Measurements from ENCODE around the gene PTS. TPM values are rescaled to one million over a fixed set of nuclear protein-coding genes. Genes with fewer than 3 reads are reported as not detected.
A peak's percentile ranks its signal among the peaks of the same experiment; 100 is the strongest.

Gene PTS
- total RNA-seq (2022) (28.8 and 29.3 TPM in 2 replicates), Bru-seq, nascent RNA (percentile 83 among the genes with signal in this experiment), BruChase-seq, experiment 1, labeled RNA remaining after a 6-hour chase (percentile 76 among the genes with signal in this experiment), BruChase-seq, experiment 2, labeled RNA remaining after a 2-hour chase (percentile 69 among the genes with signal in this experiment)
- long read RNA-seq, transcript PTS-201 (6 exons, 935 nt) = major isoform, 31 of 44 reads
- long read RNA-seq, partial matches to known transcripts = 0 of 44 reads
- long read RNA-seq, other reads (novel, unspliced or antisense) = 6 of 44 reads

GRCh38 chr11:112226062-112226830 is at the start of gene PTS:
PTS (plus strand) TSS chr11:112226428; CDS start chr11:112226444, 16 bp downstream.
- H3K36me3 Mint-ChIP-seq (ENCODE audit: insufficient read depth, unreplicated experiment) = peaks cover 36% of the 10 kb centered on the region
- intact Hi-C loops (cut with micrococcal nuclease; ENCODE audit: unreplicated experiment) = loop anchor here (5.0 kb wide), 1 partner anchor 41 kb away; no protein-coding TSS in a partner anchor
- DNase-seq = peak; percentile 75
- CTCF ChIA-PET = interaction anchor here (0.6 to 0.9 kb wide), 2 partner anchors 54 to 113 kb away, joined by 4 to 5 read pairs; no protein-coding TSS in a partner anchor
- peaks cover 8% of the 10 kb centered on the region for H3K4me1 Mint-ChIP-seq (ENCODE audit: low read depth, unreplicated experiment)
- TF ChIP-seq CTCF (IDR thresholded peaks at IDR 0.05; ENCODE audit: unreplicated experiment) = no peak
- BruUV-seq (replicated peaks) = TSS peak; percentile 87
- H3K27ac Mint-ChIP-seq (ENCODE audit: unreplicated experiment) = peak within 1 kb of the TSS; percentile 90
- no peaks in the 10 kb centered on the region for H3K9me3 Mint-ChIP-seq (ENCODE audit: low read depth, unreplicated experiment)
- peak within 1 kb of the TSS; percentile 81 for H3K4me3 Mint-ChIP-seq (ENCODE audit: low read depth, unreplicated experiment)
- no peaks in the 10 kb centered on the region for H3K27me3 Mint-ChIP-seq (ENCODE audit: unreplicated experiment)

GRCh38 chr11:112177589-112177988 is 48.6 kb upstream of the PTS start:
- Mint-ChIP-seq H3K27me3 (ENCODE audit: unreplicated experiment) (no peaks in the 10 kb centered on the region), H3K4me3 (ENCODE audit: low read depth, unreplicated experiment) (peak overlapping the region; percentile 28), H3K4me1 (ENCODE audit: low read depth, unreplicated experiment) (peaks cover 23% of the 10 kb centered on the region), H3K27ac (ENCODE audit: unreplicated experiment) (no peak overlapping the region), H3K9me3 (ENCODE audit: low read depth, unreplicated experiment) (no peaks in the 10 kb centered on the region), H3K36me3 (ENCODE audit: insufficient read depth, unreplicated experiment) (peaks cover 8% of the 10 kb centered on the region)
- CTCF ChIA-PET = no interaction called here
- intact Hi-C loops (cut with micrococcal nuclease; ENCODE audit: unreplicated experiment) = no loop called here
- no peak for DNase-seq
- TF ChIP-seq CTCF (IDR thresholded peaks at IDR 0.05; ENCODE audit: unreplicated experiment) = no peak
- no TSS peak for BruUV-seq (replicated peaks)

- peaks cover 8% of the 10 kb centered on the region for H3K36me3 Mint-ChIP-seq (ENCODE audit: insufficient read depth, unreplicated experiment)
- BruUV-seq (replicated peaks) = no TSS peak
- H3K4me3 Mint-ChIP-seq (ENCODE audit: low read depth, unreplicated experiment) = peak overlapping the region; percentile 42
- H3K4me1 Mint-ChIP-seq (ENCODE audit: low read depth, unreplicated experiment) = peaks cover 23% of the 10 kb centered on the region
- H3K9me3 Mint-ChIP-seq (ENCODE audit: low read depth, unreplicated experiment) = no peaks in the 10 kb centered on the region
- no peak for DNase-seq
- intact Hi-C loops (cut with micrococcal nuclease; ENCODE audit: unreplicated experiment) = no loop called here
- H3K27ac Mint-ChIP-seq (ENCODE audit: unreplicated experiment) = peak overlapping the region; percentile 65
- TF ChIP-seq CTCF (IDR thresholded peaks at IDR 0.05; ENCODE audit: unreplicated experiment) = no peak
- CTCF ChIA-PET = no interaction called here
- no peaks in the 10 kb centered on the region for H3K27me3 Mint-ChIP-seq (ENCODE audit: unreplicated experiment)
These were observed 47.8 kb upstream of the PTS start for GRCh38 chr11:112178428-112178827.

GRCh38 chr11:112178936-112179335 is 47.3 kb upstream of the PTS start:
- peaks cover 23% of the 10 kb centered on the region for H3K4me1 Mint-ChIP-seq (ENCODE audit: low read depth, unreplicated experiment)
- no peaks in the 10 kb centered on the region for H3K27me3 Mint-ChIP-seq (ENCODE audit: unreplicated experiment)
- no peak for DNase-seq
- CTCF ChIA-PET = no interaction called here
- TF ChIP-seq CTCF (IDR thresholded peaks at IDR 0.05; ENCODE audit: unreplicated experiment) = no peak
- peak overlapping the region; percentile 65 for H3K27ac Mint-ChIP-seq (ENCODE audit: unreplicated experiment)
- peak overlapping the region; percentile 42 for H3K4me3 Mint-ChIP-seq (ENCODE audit: low read depth, unreplicated experiment)
- BruUV-seq (replicated peaks) = no TSS peak
- intact Hi-C loops (cut with micrococcal nuclease; ENCODE audit: unreplicated experiment) = no loop called here
- H3K36me3 Mint-ChIP-seq (ENCODE audit: insufficient read depth, unreplicated experiment) = peaks cover 8% of the 10 kb centered on the region
- H3K9me3 Mint-ChIP-seq (ENCODE audit: low read depth, unreplicated experiment) = no peaks in the 10 kb centered on the region

Measured in Calu3 (cell line).